HEK293 (cell line): Measurements from ENCODE around the gene JAKMIP1.

Experiments
- CTCF ChIA-PET: fragments of 350-600 bp; formaldehyde crosslinking; extraction: SDS; loops from one replicate; lab custom pipeline; 2021; ENCODE audit warnings: antibody characterized with exemption; lab: Yijun Ruan, JAX
- POLR2A ChIA-PET: fragments of 300-600 bp; formaldehyde crosslinking; extraction: SDS; loops from one replicate; lab custom pipeline; 2020; ENCODE audit warnings: antibody characterized with exemption, inconsistent platforms; lab: Yijun Ruan, JAX
- H3K27ac ChIP-seq: fragments of 200-500 bp; sonication (Bioruptor generic); 2 replicates; pipeline ENCODE4 v1.5.1; 2014; ENCODE audit warnings: low read depth, low read length, control low read depth, inconsistent platforms; ENCODE audit errors: extremely low read depth
- H3K36me3 ChIP-seq, 2 experiments: fragments of 200-500 bp in 1 of 2; sonication (Bioruptor generic) in 1 of 2; 1 replicate in 1 of 2; 2 replicates in 1 of 2; pipeline ENCODE4 v1.5.1; 2014 to 2017; ENCODE audit warnings: inconsistent platforms in 2 of 2, low read length in 2 of 2; ENCODE audit not compliant: control insufficient read depth in 2 of 2, insufficient read depth in 1 of 2
- H3K4me1 ChIP-seq: fragments of 200-500 bp; sonication (Bioruptor generic); 2 replicates; pipeline ENCODE4 v1.5.1; 2014; ENCODE audit warnings: mild to moderate bottlenecking, low read length, inconsistent platforms; ENCODE audit not compliant: control insufficient read depth, insufficient read depth
- H3K4me3 ChIP-seq: 2 replicates; pipeline ENCODE4 v1.5.1; 2011; ENCODE audit warnings: low read depth, mild to moderate bottlenecking, control low read depth, low read length, moderate library complexity
- H3K9me3 ChIP-seq: fragments of 200-500 bp; sonication (Bioruptor generic); 2 replicates; pipeline ENCODE4 v1.5.1; 2014; ENCODE audit warnings: low read depth, low read length, inconsistent platforms; ENCODE audit not compliant: control insufficient read depth, insufficient read depth
- ATF2 ChIP-seq: fragments of 450-650 bp; formaldehyde crosslinking; IDR thresholded peaks from 2 replicates; pipeline ENCODE4 v1.5.1; 2016; ENCODE audit warnings: missing biosample characterization, missing genetic modification characterization, low read depth
- GFI1B ChIP-seq: fragments of 450-650 bp; formaldehyde crosslinking; IDR thresholded peaks from 2 replicates; pipeline ENCODE4 v1.5.1; 2016; ENCODE audit warnings: missing biosample characterization, missing genetic modification characterization
- GLIS2 ChIP-seq: fragments of 450-650 bp; formaldehyde crosslinking; IDR thresholded peaks from 2 replicates; pipeline ENCODE4 v1.5.1; 2016; ENCODE audit warnings: missing biosample characterization, missing genetic modification characterization
- HOXC10 ChIP-seq: sonication (generic); formaldehyde crosslinking; IDR thresholded peaks from 2 replicates; pipeline ENCODE4 v1.8.1; 2023; ENCODE audit warnings: mild to moderate bottlenecking, missing genetic modification reagents
- KLF16 ChIP-seq: fragments of 450-650 bp; formaldehyde crosslinking; IDR thresholded peaks from 2 replicates; pipeline ENCODE4 v1.5.1; 2017; ENCODE audit warnings: missing biosample characterization, missing genetic modification characterization
- SALL2 ChIP-seq: fragments of 450-650 bp; formaldehyde crosslinking; IDR thresholded peaks from 2 replicates; pipeline ENCODE4 v1.5.0; 2017; ENCODE audit warnings: missing biosample characterization, mild to moderate bottlenecking, missing genetic modification characterization, borderline replicate concordance
- SETDB1 ChIP-seq: IDR thresholded peaks from one replicate; pipeline ENCODE4 v1.6.1; 2017; ENCODE audit warnings: mild to moderate bottlenecking, low read length, moderate library complexity, mixed read lengths; ENCODE audit not compliant: insufficient read length
- SP7 ChIP-seq: fragments of 450-650 bp; formaldehyde crosslinking; IDR thresholded peaks from 2 replicates; pipeline ENCODE4 v1.5.1; 2016; ENCODE audit warnings: missing biosample characterization, missing genetic modification characterization
- ZBTB6 ChIP-seq: fragments of 450-650 bp; formaldehyde crosslinking; IDR thresholded peaks from 2 replicates; pipeline ENCODE4 v1.5.1; 2017; ENCODE audit warnings: missing biosample characterization, missing genetic modification characterization
- ZBTB8A ChIP-seq: fragments of 450-650 bp; formaldehyde crosslinking; IDR thresholded peaks from 2 replicates; pipeline ENCODE4 v1.5.1; 2016; ENCODE audit warnings: missing biosample characterization, missing genetic modification characterization
- ZNF121 ChIP-seq: fragments of 450-650 bp; formaldehyde crosslinking; IDR thresholded peaks from 2 replicates; pipeline ENCODE4 v1.5.1; 2016; ENCODE audit warnings: missing biosample characterization, missing genetic modification characterization
- ZNF138 ChIP-seq: fragments of 450-650 bp; formaldehyde crosslinking; IDR thresholded peaks from 2 replicates; pipeline ENCODE4 v1.5.1; 2016; ENCODE audit warnings: missing biosample characterization, missing genetic modification characterization, borderline replicate concordance
- ZNF140 ChIP-seq: fragments of 450-650 bp; formaldehyde crosslinking; IDR thresholded peaks from 2 replicates; pipeline ENCODE4 v1.5.1; 2016; ENCODE audit warnings: missing biosample characterization, missing genetic modification characterization
- ZNF157 ChIP-seq: fragments of 450-650 bp; formaldehyde crosslinking; IDR thresholded peaks from 2 replicates; pipeline ENCODE4 v1.5.1; 2016; ENCODE audit warnings: missing biosample characterization, missing genetic modification characterization
- ZNF214 ChIP-seq: fragments of 450-650 bp; formaldehyde crosslinking; IDR thresholded peaks from 2 replicates; pipeline ENCODE4 v1.5.1; 2017; ENCODE audit warnings: missing biosample characterization, mild to moderate bottlenecking, missing genetic modification characterization, borderline replicate concordance
- ZNF223 ChIP-seq: fragments of 450-650 bp; formaldehyde crosslinking; IDR thresholded peaks from 2 replicates; pipeline ENCODE4 v1.5.1; 2016; ENCODE audit warnings: missing biosample characterization, missing genetic modification characterization
- ZNF391 ChIP-seq: fragments of 450-650 bp; formaldehyde crosslinking; IDR thresholded peaks from 2 replicates; pipeline ENCODE4 v1.5.1; 2016; ENCODE audit warnings: low read depth, missing biosample characterization, missing genetic modification characterization, borderline replicate concordance
- ZNF473 ChIP-seq: fragments of 450-650 bp; formaldehyde crosslinking; IDR thresholded peaks from 2 replicates; pipeline ENCODE4 v1.5.1; 2017; ENCODE audit warnings: missing biosample characterization, missing genetic modification characterization
- ZNF48 ChIP-seq: fragments of 450-650 bp; formaldehyde crosslinking; IDR thresholded peaks from 2 replicates; pipeline ENCODE4 v1.5.1; 2016; ENCODE audit warnings: missing biosample characterization, missing genetic modification characterization
- ZNF488 ChIP-seq: fragments of 450-650 bp; formaldehyde crosslinking; IDR thresholded peaks from 2 replicates; pipeline ENCODE4 v1.5.1; 2016; ENCODE audit warnings: missing biosample characterization, missing genetic modification characterization
- ZNF501 ChIP-seq: fragments of 450-650 bp; formaldehyde crosslinking; IDR thresholded peaks from 2 replicates; pipeline ENCODE4 v1.5.1; 2016; ENCODE audit warnings: missing biosample characterization, missing genetic modification characterization
- ZNF544 ChIP-seq: fragments of 450-650 bp; formaldehyde crosslinking; IDR thresholded peaks from 2 replicates; pipeline ENCODE4 v1.5.0; 2017; ENCODE audit warnings: missing biosample characterization, missing genetic modification characterization
- ZNF768 ChIP-seq: fragments of 450-650 bp; formaldehyde crosslinking; IDR thresholded peaks from 2 replicates; pipeline ENCODE4 v1.5.1; 2018; ENCODE audit warnings: missing biosample characterization, mild to moderate bottlenecking, missing genetic modification characterization
- ZNF843 ChIP-seq: fragments of 450-650 bp; formaldehyde crosslinking; IDR thresholded peaks from 2 replicates; pipeline ENCODE4 v1.5.1; 2016; ENCODE audit warnings: missing biosample characterization, missing genetic modification characterization

The JAKMIP1 gene

GRCh38 chr4:6085691-6086628 is 114.4 kb downstream of the JAKMIP1 start:
- no peak for TF ChIP-seq SP7
- Histone ChIP-seq H3K27ac (no peak overlapping the region), H3K9me3 (no peaks in the 10 kb centered on the region), H3K36me3 (no peaks in the 10 kb centered on the region), H3K4me3 (no peak overlapping the region), H3K4me1 (no peaks in the 10 kb centered on the region)
- CTCF ChIA-PET = interaction anchor here (0.5 to 5.8 kb wide), 4 partner anchors 30 to 110 kb away, joined by 3 to 60 read pairs (median 3); no protein-coding TSS in a partner anchor
- POLR2A ChIA-PET = no interaction called here

GRCh38 chr4:6085028-6085690 is 115.2 kb downstream of the JAKMIP1 start:
- TF ChIP-seq ZNF214 (tag by site-specific recombination) (no peak), ZNF391 (no peak), ZNF140 (tag by site-specific recombination) (no peak), ZBTB6 (no peak), GFI1B (no peak), ZNF501 (tag by site-specific recombination) (no peak), ZNF473 (tag by site-specific recombination) (no peak), ZNF157 (no peak), ZNF843 (no peak), ZNF138 (tag by site-specific recombination) (no peak)
- CTCF ChIA-PET = interaction anchor here (0.5 to 5.8 kb wide), 3 partner anchors 31 to 109 kb away, joined by 3 to 60 read pairs (median 3); no protein-coding TSS in a partner anchor
- H3K4me3 ChIP-seq = no peak overlapping the region
- POLR2A ChIA-PET = no interaction called here
- H3K9me3 ChIP-seq = no peaks in the 10 kb centered on the region
- no peak overlapping the region for H3K27ac ChIP-seq
- H3K36me3 ChIP-seq = no peaks in the 10 kb centered on the region
- no peaks in the 10 kb centered on the region for H3K4me1 ChIP-seq

- Histone ChIP-seq H3K27ac (no peak overlapping the region), H3K36me3 (no peaks in the 10 kb centered on the region), H3K4me1 (no peaks in the 10 kb centered on the region), H3K9me3 (no peaks in the 10 kb centered on the region), H3K4me3 (no peak overlapping the region)
- CTCF ChIA-PET = interaction anchor here (3.2 kb wide), 1 partner anchor 8 kb away, joined by 16 read pairs; no protein-coding TSS in a partner anchor
- TF ChIP-seq ZNF501 (tag by site-specific recombination) (no peak), KLF16 (tag by site-specific recombination) (no peak), ZNF768 (tag by site-specific recombination) (no peak), ZNF48 (tag by site-specific recombination) (no peak), ZNF223 (tag by site-specific recombination) (no peak), ATF2 (tag by site-specific recombination) (no peak), HOXC10 (CRISPR knock-in tag) (no peak), ZNF121 (tag by site-specific recombination) (no peak), SALL2 (tag by site-specific recombination) (no peak), ZNF544 (tag by site-specific recombination) (no peak), ZNF473 (tag by site-specific recombination) (no peak), SETDB1 (no peak), ZNF488 (tag by site-specific recombination) (no peak), GLIS2 (tag by site-specific recombination) (no peak), ZBTB8A (tag by site-specific recombination) (no peak)
- POLR2A ChIA-PET = no interaction called here
These were observed 120.4 kb downstream of the JAKMIP1 start for GRCh38 chr4:6079965-6080364.
